GM21737 (cell line): ENCODE measurements around the gene PPP1R3E.
A peak's percentile ranks its signal among the peaks of the same experiment; 100 is the strongest.
"Not testable (repeated sequence)": the region's sequence is repeated elsewhere in the genome, so short reads cannot be mapped to it uniquely, and the experiment has no call there.

Source experiments
- ATAC-seq: cut with Tn5 transposase; IDR thresholded peaks from one replicate; pipeline ENCODE4 v1.9.1; 2021; ENCODE audit warnings: mild to moderate bottlenecking, moderate library complexity; ENCODE audit not compliant: unreplicated experiment

Gene PPP1R3E, protein sequence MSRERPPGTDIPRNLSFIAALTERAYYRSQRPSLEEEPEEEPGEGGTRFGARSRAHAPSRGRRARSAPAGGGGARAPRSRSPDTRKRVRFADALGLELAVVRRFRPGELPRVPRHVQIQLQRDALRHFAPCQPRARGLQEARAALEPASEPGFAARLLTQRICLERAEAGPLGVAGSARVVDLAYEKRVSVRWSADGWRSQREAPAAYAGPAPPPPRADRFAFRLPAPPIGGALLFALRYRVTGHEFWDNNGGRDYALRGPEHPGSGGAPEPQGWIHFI

DNA sequence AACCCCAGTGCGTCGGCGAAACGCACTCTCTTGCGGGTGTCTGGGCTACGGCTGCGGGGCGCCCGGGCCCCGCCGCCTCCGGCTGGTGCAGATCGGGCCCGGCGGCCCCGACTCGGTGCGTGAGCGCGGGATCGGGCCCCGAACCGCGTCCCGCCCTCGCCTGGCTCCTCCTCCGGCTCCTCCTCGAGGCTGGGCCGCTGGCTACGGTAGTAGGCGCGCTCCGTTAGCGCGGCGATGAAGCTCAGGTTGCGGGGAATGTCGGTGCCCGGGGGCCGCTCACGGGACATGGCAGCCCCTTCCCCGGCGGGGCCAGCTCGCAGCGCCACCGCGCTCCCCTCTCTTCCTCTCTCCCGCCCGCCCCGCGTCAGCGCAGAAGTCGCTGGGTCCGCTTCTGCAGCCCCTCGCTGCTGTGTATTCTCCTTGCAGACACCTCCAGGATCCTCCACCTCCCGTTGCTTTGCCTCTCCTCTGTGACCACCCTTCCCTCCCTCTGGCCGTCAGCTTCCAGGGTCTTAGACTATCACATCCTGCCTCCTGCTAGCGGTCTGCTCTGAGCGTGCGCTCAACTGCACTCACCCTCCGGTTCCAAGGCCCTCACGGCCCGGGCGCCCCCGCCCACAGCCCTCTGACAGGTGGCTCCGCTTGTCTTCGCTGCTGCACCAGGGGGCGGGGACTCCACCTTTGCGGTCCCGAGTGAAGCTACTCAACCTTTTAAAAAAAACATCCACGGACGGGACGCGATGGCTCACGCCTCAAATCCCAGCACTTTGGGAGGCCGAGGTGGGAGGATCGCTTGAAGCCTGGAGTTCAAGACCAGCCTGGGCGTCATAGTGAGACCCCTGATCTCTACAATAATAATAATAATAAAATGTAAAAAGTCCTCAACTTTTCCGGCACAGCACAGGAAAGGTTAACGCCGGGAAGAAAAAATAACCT lies at the start of gene PPP1R3E:
TSS of gene PPP1R3E (minus strand) at position 570 of the 936 bp plus-strand sequence. CDS start at position 287, 283 bp downstream.
- peak; percentile 37 for ATAC-seq

DNA sequence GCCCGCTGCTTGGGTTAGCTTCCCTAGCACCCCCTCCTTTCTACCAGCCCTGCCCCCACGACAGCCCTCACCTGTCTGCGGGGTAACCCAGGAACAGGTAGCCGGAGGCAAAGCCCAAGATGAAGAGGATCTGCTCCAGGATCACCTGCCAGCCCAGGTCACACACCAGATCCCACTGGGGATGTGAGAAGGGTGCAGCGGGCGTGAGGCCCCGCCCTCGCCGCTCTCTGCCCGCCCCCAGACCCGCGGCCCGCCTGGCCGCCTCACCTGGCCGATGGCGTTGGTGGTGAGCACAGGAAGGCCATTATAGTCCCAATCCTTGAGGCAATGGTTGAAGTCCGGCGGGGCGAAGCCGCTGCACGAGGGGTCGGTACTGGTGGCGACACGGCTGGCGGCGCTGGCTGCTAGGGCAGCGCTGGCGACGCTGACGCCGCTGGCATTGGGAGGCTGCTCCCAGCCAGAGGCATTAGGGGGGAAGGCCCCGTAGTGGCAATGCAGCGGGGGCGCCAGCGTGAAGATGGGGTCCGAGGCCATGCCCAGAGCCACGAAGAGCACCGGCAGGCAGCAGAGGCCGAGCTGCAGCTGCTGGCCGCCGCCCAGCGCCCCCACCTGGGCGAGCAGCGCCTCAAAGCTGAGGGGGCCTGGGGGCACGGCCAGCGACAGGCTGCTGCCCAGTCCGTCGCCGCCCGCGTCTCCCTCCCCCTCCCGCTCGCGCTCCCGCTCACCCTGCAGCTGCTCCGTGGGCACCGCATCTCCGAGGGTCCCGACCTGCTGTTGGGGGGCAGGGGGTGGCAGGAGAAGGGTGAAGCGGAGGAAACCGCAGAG lies 49.2 kb upstream of the PPP1R3E start:
- no peak for ATAC-seq

DNA sequence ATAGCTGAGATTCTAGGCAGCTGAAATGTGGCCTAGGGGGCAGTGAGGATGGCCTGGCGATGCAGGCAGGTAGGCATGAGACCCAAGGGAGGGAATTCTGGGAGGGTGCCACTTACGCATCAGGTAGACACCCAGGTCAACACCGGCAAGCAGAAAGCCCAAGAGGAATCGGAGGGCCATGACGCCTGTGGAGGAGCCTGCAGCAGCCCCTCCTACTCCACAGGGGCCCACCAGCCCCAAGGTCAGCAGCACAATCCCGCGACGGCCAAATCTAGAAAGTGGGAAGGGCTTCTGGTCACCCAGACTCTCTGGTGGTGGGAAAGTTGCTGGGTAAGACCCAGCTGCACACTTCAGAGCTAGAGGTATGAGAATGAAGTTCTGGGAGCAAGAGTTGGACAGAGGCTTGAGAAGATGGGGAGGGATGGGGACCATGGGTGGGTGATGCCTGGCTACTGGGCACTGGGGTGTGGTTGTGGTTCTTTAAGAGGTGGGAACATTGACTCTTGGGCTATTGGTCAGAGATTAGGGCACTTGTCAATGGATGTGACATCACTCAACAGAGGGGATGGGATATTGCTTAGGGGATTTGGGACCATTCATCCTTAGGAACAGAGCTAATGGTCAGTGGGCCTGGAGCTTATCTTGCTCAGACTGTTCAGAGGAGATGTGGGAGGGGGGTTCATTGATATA lies 46.6 kb upstream of the PPP1R3E start:
- ATAC-seq = no peak

DNA sequence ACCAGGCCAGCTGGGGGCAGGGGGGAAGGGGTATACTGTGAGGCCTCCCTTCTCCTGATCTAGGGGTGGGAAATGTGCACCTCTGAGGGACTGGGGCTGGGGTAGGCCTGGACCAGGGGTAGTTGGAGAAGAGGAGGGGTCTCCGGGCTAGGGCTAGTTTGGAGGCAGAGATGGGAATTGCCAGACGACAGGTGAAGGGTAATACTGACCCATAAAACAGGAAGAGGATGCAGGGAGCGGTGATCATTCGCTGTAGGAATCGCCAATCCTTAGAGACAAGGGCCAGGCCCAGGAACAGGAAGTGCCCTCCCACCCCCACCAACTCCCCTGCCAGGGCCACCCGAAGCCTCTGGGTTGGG lies 45.6 kb upstream of the PPP1R3E start:
- ATAC-seq = no peak

DNA sequence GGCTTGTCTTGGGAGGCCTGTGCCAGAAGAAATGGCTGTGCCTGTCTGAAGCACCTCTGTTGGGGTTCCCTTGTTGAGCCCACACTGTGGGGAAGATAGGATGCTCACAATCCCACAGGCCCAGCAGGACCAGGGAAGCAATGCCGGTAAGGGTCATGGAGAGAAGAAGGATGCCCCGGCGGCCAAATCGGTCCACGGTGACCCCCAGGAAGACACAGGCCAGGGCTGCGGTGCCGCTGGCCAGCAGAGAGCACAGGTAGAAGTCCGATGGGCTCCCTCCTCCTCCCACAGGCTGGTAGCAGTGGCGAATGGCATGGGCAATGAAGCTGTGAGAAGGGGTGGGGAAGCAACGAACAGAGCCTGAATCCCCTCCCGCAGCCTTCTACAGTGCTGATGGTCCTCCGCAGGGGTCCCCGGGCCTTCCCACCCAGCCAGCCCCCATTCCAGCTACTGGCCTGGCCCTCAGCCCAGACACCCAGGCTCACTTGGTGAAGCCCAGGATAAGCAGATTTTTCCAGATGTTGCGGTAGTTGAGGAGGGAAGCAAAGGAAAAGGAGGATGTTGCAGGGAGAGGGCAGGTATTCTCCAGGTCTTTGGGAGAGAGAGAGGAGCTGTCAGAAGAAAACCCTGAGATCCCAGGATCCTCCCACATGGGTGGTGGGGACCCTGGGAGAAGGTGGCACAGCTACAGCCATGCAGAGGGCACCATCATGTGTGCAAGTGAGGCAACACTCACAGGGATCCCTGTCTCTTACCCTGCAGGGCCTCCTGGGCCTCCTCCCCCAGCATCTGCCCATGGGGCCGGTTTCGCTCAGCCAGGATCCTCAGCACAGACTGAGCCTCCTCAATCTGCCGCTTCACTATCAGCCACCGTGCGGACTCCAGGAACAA lies 45.0 kb upstream of the PPP1R3E start:
- ATAC-seq = no peak

DNA sequence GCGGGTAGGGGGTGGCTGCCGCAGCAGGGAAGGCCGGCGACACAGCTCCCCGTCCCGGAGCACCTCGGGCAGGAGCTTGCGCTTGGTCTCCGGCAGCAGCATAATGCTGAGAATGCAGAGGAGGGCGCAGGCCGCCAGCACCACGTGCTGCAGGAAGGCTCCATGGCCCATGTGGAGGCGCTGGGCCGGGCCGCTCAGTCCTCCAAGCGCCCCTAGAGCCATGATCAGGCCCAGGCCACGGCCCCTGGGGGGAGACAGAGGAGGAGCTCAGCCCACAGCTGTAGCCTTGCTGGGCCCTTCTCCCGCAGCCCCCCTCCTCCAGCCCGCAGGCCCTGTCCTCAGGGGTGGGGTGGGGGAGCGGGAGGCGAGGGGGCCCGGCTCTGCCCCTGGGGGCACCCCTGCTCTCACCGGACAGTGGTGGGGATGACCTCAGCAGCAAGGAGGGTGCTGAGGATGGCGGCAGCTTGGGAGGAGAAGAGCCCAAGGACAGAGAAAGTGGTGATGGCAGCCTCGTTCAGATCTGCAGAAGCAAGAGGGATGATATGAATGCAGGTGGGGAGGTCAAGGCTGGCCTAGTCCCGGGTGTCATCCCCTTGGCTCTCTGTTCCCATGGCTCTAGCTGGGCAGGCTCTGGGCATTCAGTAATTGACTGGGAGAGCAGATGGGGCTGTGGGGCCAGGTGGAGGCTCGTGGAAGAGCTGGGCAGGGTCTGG lies 44.2 kb upstream of the PPP1R3E start:
- ATAC-seq = no peak

DNA sequence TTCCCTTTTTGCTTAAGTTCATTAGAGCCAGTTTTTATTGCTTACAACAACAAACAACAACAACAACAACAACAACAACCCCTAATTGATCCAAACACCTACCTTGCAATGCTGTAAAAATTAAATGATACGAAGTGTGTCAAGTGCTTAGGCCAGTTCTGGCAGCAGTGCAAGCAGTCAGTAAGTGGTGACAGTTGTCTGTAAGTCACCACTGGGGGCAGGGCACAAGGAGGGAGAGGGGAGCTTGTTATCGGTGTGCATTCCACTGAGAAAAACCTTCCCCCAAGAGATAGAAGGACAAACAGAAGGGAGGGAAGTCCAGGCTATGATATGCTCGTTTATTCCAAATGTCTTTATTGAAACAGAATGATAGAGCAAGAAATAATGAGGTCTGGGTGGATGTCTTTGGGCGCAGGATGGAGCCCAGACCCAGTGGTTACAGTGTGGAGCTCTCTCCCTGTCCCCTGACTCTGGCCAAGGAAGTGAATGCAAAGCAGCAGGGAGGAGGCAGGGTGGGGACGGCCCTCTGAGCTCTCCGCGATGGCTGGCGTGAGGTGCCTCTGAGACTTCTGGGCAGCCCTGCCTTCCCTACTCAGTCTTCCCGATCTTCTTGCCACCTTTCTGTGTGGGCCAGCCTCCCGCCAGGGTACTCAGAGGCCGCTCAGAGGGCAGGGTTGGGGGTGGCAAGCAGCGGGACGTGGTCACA lies 43.5 kb upstream of the PPP1R3E start:
- ATAC-seq = no peak

DNA sequence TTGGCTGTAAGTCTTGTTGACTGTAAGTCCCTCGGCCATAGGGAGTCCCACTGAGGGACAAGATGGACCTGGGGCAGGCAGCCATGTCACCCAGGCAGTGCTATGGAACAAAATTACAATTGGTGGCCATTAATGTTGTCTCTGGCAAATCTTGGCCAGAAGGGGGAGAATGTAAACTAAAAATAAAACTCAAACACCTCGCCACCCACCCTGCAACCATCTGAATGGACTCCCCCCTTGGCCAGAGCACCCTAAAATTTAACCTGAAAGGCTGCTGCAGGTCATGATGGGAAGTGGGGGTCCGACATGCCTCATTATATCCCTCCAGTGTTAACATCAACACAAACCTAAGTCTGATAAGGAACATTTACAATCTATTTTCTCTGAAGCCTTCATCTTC lies 41.8 kb upstream of the PPP1R3E start:
- no peak for ATAC-seq

DNA sequence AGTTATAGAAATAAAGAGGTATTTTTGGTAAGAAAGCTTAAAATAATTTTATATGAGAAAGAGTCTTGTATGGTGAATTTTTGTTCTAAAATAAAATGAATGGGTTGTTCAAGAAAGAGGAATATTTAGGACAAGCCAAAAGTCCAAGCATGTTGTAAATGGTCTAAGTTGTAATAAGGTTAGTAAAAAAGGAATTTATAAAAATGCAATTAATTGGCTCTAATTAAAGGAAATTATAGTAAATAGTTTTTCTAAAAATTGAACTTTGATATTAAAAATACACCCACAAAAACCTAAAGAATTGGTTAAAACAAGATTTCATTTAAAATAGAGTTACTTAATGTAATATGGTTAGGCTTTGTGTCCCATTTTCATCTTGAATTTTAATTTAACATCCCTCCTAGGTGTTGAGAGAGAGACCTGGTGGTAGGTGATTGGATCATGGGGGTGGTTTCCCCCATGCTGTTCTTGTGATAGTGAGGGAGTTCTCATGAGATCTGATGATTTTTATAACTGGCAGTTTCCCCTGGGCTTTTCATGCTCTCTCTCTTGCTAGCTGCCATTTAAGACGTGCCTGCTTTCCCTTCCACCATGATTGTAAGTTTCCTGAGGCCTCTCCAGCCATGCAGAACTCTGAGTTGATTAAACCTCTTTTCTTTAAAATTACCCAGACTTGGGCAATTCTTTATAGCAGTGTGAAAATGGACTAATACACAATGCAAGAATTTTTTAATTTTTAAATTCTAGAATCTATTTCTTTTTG lies 37.0 kb upstream of the PPP1R3E start:
- no peak for ATAC-seq

DNA sequence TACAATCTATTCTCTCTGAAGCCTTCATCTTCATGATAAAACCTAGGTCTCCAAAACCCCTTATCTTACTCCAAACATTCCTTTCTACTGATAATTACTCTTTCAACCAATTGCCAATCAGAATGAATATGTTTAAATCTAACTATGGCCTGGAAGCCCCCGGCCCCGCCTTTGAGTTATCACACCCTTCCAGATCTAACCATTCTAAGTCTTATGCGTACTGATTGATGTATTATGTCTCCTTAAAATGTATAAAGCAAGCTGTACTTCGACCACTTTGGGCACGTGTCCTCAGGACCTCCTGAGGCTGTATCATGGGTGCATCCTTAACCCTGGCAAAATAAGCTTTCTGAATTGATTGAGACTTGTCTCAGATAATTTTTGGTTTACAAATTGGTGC lies 33.0 kb upstream of the PPP1R3E start:
- ATAC-seq = no peak

DNA sequence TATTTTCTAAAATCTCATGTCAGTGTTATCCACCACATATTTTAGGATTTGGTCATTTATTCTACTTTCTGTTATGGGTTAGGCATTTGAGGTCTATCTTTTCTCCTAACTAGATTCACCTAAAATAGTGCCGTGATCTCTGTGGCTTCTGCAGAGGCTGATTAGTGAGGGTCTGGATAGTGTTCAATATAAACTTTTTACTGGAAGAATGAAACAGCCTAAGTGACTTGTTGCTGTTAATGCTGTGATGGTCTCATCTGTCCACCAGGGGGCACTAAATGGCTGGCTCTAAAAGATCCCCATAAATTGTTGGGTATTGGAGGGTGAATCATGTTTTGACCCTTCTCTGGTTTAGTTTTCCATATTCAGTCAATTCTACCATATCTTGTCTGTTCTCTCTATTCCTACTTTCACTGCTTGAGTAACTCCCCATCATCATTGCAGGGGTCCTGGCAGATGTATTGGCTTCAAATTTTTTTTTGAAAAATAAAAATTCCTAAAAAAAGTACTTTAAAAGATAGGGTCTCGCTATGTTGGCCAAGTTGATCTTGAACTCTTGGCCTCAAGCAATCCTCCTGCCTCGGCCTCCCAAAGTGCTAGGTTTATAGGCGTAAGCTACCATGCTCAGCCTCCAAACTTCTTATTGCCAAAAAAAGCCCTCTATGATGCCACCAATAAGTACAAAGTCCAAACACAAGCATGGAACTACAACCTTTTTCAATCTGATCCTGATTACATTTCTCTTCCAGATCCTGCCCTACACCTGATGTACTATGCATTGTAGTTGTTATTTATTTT lies 25.5 kb upstream of the PPP1R3E start:
- ATAC-seq = no peak

DNA sequence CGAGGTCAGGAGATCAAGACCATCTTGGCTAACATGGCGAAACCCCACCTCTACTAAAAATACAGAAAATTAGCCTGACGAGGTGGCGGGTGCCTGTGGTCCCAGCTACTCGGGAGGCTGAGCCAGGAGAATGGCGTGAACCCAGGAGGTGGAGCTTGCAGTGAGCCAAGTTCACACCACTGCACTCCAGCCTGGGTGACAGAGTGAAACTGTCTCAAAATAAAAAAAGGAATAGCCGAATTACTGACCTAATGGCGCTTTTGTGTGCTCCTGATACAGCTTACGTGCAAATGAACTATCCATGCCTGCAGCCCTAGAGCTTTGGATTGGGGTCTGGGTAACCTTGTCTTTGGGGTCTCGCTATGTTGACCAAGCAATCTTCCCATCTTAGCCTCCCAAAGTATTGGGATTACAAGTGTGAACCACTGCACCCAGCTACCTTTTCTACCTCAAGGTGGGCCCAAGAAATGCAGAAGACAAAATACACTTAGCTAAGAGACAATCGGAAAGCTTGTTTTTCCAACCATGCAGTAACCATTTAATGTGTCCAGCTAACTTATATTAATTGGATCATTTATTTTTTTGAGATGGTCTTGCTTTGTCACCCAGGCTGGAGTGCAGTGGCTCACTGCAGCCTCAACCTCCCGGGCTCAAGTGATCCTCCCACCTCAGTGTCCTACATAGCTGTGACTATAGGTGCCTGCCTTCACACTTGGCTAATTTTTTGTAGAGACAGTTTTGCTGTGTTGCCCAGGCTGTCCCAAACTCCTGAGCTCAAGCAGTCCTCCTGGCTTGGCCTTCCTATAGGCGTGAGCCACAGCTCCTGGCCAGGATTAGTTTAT lies 24.1 kb upstream of the PPP1R3E start:
- ATAC-seq = no peak

DNA sequence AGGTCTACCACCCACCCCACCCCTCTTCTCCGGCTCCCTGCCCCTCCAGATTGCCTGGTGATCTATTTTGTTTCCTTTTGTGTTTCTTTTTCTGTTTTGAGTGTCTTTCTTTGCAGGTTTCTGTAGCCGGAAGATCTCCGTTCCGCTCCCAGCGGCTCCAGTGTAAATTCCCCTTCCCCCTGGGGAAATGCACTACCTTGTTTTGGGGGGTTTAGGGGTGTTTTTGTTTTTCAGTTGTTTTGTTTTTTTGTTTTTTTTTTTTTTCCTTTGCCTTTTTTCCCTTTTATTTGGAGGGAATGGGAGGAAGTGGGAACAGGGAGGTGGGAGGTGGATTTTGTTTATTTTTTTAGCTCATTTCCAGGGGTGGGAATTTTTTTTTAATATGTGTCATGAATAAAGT lies 23.1 kb upstream of the PPP1R3E start:
- ATAC-seq = not testable (repeated sequence)

DNA sequence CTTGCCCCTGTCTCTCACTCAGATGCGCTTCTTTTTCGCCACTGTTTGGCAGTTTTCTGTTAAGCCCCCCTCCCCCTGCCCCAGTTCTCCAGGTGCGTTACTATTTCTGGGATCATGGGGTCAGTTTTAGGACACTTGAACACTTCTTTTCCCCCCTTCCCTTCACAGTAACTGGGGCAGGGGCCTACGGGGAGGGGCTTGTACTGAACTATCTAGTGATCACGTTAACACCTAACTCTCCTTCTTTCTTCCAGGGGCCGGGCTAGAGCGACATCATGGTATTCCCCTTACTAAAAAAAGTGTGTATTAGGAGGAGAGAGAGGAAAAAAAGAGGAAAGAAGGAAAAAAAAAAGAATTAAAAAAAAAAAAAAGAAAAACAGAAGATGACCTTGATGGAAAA lies 22.3 kb upstream of the PPP1R3E start:
- no peak for ATAC-seq

DNA sequence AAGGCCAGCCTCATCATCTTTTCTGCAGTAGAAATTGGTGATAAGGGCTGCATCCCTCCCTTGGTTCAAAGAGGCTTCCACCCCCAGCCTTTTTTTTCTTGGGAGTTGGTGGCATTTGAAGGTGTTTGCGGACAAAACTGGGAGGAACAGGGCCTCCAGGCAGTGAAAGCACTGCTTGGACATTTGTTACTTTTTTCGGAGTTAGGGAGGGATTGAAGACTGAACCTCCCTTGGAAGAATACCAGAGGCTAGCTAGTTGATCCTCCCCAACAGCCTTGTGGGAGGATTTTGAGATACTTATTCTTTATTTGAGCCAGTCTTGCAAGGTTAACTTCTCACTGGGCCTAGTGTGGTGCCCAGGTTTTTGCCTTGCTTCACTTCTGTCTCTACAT lies 21.8 kb upstream of the PPP1R3E start:
- ATAC-seq = no peak

DNA sequence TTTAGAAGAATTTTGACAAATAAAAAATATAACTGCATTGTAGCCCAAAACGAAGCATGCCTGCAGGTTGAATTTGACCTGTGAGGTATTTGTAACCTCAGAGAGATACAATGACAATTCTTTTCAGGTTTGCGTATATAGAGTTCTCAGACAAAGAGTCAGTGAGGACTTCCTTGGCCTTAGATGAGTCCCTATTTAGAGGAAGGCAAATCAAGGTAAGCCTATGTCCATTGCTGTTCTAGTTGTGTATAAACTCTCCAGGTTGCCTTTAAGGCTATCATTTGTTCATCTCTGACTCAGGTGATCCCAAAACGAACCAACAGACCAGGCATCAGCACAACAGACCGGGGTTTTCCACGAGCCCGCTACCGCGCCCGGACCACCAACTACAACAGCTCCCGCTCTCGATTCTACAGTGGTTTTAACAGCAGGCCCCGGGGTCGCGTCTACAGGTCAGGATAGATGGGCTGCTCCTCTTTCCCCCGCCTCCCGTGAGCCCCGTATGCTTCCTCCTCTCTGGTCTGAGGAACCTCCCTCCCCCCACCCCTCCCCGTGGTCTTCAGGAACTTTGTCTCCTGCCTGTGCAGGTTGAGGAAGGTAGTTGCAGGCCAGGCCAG lies 21.3 kb upstream of the PPP1R3E start:
- ATAC-seq = no peak
